Fibroblast of skin of right biceps (primary cell): ENCODE measurements around the gene PFN2.
"Not testable (repeated sequence)": the region's sequence is repeated elsewhere in the genome, so short reads cannot be mapped to it uniquely, and the experiment has no call there.

Experiments
- DNase-seq: peaks from one replicate; pipeline ENCODE4 v3.0.0-alpha.2; 2013

PFN2 gene

DNA sequence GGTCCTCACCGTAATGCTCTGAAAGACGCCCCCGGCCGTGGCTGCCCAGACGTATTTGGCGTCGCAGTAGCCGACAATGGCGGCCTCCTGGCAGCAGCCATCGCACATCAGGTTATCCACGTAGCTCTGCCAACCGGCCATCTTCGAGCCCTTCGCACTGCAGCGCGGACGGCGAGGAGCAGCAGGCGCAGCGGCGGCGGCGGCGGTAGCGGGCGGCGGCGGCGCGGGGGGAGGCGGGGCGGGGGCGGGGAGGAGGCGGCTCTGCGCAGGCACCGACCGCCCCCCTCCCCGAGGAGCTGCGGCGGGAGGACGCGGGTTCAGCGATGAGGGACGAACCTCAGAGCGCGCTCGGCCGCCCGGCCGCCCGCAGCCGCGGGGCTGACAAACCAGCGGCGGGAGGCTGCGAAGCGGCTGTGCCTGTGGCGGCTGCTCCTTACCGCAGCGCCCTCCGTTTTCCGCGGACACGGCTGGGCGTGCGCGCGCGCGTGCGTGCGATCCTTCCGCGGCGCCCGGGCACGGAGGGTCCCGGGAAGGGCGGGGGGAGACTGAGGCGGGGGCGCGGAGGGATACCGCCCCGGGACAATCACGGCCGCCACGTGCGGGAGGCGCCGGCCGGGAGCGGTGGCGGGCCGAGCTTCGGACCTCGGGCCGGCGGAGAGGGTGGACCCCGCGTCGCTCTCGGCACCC lies at the start of gene PFN2:
Gene PFN2 (minus strand): TSS at position 180 of the 687 bp plus-strand sequence. CDS start 39 bp downstream, at position 141.
- peak; percentile 93 for DNase-seq

DNA sequence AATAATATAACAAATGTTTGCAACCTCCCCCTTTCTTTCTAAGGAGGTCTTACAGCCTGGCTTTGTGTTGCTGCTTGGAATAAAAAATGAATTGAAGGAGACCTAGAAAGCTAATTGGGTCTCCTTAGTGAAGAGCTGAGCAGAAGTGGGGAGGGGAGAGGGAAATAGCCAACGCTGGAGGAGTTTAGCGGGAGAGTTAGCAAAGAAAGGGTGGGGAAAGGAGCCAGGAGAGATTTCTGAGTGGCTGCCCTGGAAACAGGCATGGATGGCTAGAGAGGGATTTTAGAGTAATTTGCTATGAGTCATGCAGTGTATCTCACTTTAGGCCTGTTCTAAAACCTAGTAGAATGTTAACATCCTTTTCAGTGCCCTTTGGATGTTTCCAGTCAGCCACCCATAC lies 45.2 kb upstream of the PFN2 start:
- DNase-seq = peak; percentile 11

- no peak for DNase-seq
These were observed 44.1 kb upstream of the PFN2 start for GRCh38 chr3:150014782-150015181.

DNA sequence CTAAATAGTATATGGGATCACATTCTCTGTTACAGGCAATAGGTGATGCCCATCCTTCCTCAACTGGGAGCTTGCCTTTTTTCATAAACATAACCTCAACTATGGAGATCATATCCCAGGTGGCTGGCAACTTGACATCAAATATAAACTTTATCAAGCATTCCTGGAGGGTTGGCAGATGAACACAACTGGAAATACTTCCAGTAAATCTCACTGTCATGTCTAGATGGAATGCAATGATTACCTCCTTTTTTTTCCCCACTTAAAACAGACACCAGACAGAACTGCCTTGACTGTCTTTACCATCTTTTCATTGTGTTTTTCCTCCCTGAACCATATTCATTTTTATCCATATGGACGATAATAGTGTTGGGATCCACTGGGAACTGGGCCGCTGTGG lies 43.1 kb upstream of the PFN2 start:
- no peak for DNase-seq

- peak; percentile 18 for DNase-seq
These were observed 36.1 kb upstream of the PFN2 start for GRCh38 chr3:150006794-150007193.

DNA sequence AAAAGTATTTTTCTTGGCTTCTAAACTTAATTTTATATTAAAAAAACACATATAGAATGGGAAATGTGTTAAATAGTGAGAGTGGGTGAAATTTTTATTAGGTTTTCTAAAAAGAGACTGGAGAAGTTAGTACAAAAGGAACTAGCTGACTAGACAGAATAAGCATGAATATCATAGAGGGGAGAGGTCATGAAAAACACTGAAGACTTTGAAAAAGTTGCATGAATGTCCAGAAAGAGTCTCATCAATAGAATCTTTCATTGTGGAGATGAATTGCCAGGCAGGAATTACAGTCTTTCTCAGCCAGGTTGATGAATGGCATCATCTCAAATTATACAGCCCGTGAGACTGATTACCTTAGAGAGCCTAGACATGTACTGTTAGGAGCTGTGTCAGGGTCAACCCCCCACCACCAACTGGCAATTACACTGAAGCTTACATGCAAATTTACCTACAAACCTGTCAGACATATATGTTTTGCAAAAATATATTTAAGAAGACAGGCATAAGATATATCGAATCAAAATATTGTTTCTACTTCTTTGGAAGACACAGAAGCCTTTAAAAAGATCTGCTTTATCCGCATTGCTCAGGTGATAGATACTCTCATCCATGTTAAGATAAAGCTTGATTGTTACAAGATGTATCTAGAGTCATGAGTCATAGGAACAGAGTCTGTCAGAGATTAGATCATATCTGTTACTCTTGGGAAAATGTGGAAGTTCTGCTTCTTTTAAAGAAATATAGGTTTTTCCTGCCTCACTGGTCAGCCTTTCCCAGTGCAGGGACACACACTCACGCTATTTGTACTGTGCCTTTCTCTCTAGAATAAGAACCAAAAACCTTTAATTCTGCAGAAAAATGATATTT lies 34.8 kb upstream of the PFN2 start:
- DNase-seq = peak; percentile 75

DNA sequence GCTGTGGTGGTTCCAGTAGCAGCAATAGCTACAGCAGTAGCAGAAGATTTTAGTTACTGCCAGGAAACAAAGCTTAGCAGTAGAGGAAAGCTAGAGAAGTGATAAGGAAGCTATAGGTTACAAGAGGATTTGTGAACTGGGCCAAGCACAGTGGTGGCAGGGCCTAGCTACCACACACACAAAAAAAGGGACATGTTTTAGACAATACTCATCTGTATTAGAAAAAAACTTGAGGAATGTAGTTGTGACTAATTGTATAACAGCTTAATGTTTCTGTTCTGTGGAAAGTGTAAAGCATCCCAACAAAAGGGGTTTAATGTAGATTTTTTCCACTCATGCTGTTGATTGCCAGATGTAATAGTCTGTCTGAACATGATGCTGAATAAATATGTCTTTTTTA lies 29.9 kb upstream of the PFN2 start:
- DNase-seq = peak; percentile 65

DNA sequence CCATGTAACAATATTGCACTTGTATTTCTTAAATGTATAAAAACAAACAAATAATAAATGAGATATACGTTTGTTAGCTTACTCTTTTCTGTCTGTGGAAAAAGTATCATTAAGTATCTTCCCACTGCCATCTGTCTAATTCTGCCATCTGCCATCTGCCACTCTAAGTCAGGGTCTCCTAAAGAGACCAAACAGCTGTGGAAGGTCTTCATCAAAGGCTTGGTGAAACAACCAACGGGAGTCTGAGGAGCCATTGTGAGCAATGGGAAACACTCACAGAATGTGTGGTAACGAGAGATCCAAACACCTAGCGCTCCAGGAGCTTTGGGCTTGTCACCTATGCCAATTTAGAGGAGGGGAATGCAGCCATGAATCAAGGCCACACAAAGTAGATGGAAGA lies 28.7 kb upstream of the PFN2 start:
- no peak for DNase-seq

GRCh38 chr3:149998946-149999345 lies 28.3 kb upstream of the PFN2 start:
- DNase-seq = no peak

- no peak for DNase-seq
These were observed 21.8 kb upstream of the PFN2 start for GRCh38 chr3:149992416-149993058.

DNA sequence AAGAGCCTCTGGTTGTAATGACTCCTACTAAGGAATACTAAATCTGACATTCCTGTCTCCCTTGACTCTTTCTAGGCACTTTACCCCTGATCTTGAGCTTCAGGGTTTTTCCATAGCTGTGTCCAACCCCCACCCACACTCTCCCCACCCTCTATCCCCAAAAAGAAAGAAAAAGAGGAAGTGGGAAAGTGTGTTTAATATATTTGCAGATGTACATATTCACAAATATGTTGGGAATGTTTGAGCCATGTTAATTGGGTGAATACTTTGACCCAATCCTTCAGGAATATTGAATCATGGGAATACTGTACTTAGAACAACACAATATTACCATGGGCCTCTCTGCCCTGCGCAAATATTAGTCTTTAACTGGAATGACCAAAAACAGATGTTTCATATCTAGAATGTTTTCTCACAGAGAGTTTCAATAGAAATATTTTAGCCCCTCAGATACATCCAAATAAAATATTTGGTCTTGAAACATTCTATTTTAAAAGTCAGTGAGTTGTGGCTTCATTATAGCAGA lies 19.8 kb upstream of the PFN2 start:
- DNase-seq = peak; percentile 81

- no peak for DNase-seq
These were observed 18.6 kb upstream of the PFN2 start for GRCh38 chr3:149989307-149989706.

- DNase-seq = no peak
These were observed 12.9 kb upstream of the PFN2 start for GRCh38 chr3:149983628-149984027.

DNA sequence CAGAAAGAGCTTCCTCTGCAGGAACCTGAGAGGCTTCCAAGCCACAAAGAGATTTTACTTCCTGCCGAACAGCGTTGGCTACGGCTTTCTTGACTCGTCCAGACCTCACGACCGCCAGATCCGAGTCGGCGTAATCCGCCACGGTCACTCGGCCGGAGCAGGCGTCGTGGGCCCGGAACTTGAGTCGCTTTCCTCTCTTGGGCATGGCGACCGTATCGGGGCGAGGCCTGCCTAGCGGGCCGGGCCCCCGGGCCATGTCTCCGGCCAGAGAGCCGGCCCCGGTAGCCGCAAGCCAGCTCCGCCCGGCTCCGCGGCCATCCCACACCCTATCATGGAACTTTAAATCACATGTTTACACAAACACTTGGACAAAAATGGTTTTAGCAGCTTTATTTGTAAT lies 12.4 kb upstream of the PFN2 start:
- not testable (repeated sequence) for DNase-seq

- not testable (repeated sequence) for DNase-seq
These were observed 11.3 kb upstream of the PFN2 start for GRCh38 chr3:149981979-149982378.

DNA sequence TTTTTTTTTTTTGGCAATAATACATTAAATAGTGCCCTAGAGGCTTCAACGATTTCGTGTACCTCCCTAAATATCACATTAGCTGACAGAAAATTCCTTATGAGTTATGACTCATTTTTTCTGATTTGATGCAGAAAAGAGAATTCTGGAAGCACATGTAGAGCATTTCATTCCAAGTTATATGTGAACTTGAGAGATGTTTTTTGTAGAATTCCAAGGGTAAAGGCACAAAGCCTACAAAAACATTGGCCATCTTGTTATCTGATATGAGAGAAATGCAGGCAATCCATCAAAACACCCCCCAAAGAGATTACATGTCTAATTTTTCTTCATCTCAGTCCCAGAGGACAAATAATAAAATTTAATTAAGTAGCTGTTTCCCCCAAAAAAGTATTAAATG lies 6.7 kb upstream of the PFN2 start:
- DNase-seq = peak; percentile 73

DNA sequence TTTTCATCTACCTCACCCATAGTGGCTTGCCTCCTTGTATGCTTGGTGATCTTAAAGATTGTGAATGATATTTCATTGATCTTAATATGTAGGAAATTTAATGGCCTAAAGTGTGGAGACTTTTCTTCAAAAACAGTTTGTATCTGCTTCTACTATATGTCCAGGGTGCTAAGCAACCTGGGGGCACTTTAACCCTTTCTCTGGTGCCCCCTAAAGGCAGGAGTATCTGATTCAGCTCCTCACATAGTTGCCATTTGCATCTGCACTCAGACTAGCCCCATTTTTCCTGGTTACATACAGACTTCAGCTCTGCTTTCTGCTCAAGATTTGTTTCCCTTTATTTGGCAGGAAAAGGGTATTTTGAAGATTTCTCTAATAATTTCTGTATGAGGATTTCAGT lies 5.2 kb upstream of the PFN2 start:
- no peak for DNase-seq

GRCh38 chr3:149971403-149972075 lies 844 bp upstream of the PFN2 start:
- DNase-seq = no peak

DNA sequence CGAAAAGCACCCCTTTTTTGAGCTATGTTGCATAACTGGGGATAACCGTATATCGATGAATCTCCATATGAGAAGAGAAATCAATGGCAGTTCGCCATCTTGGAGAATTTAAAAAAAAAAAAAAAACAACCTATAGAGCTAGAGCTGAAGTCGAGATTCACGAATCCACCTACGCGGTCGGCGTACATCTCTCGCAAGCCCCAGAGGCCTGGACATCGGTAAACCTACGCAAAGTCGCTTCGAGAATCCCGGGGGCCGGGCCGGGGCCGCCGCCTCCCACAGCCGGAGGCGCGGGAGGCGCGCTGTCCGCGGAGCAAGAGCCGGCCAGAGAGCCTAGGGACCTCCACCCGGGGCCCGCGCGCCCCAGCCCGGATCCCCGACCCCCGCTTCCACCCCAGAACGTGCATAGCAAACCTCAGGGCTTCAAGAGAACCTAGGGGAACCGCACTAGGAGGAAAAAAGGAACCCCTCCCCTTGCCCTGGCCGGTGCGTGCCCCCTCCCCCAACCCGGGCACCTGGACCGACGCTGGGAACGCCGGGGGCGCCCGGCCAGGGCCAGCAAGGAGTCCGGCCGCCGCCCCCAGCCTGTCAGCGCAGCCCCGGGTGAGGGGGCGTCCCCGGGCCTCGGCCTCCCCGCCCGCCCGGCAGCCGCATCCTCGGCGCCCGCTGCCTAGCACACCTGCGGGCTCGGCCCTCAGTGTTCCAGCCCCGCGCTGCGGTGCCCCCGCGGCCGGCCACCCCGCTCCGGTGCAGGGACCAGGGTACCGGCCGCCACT lies 567 bp downstream of the PFN2 start:
- DNase-seq = peak; percentile 87

DNA sequence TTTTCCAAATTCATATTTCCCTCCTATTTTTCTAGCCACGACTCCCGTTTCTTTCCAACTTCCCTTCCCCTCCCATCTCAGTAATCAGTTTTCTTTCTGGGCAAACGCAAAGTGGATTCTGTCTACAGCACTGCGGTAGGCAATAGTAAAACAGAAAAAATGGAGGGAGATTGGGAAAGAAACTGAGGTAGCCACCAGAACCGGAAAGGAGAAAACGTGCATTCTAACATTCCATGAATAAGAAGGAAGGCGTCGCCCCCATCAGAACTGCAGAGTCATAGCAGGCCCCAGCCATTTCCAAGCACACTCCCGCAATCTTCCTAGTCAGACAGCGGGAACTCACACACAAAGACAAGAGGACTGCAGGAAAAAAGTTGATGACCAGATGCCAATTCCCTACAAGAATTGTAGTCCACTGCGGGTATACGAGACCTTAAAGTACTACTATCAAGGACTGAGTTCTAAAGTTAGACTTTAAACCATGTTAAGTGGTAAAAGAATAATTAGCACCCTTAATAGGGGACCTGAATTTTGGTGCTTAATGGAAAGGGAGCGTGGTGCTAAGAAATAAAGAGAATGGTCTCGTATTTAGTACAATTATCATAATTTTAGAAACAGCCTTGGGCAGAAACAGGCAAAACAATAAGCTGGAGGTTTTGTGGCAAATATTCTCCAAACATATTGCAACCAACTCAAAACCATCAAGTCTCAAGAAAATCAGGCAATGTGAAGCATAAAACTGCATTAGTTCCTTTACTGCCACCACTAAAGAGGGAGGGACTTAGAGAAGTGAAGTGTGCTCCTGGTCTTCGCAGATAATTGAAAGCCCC lies 1.4 kb downstream of the PFN2 start:
- peak; percentile 91 for DNase-seq

DNA sequence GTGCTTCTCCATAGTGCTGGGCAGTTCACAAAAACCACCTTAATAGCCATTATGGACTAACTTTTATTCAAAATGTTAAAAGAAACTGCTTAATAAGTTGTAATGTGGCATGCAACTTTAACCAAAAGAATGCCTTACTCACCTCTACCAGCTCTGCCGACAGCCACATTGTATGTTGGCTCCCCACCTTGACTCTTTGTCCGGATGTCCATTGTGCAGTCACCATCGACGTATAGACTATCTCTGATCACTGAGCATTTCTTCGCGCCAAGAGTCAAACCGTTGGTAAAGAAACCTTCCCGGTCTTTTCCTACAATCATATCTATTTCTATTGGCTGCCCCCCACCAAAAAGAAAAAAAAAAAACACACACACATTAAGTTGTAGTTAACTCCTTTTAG lies 2.5 kb downstream of the PFN2 start:
- peak; percentile 70 for DNase-seq
